Activated T-helper 1 cell treated with anti-CD3 and anti-CD28 coated beads, Interleukin-12 subunit alpha, Interleukin-12 subunit beta, Interleukin-2, Interleukin-4 antibody, amounts not matched to agents 30 ng/mL and 10 ng/mL and 1 ng/mL, durations not matched to agents 14 hours and 24 hours and 36 hours (primary cell): Measurements from ENCODE around the gene PAGR1. TPM values are rescaled to one million over a fixed set of nuclear protein-coding genes. Genes with fewer than 3 reads are reported as not detected.
"Not testable (repeated sequence)": the region's sequence is repeated elsewhere in the genome, so short reads cannot be mapped to it uniquely, and the experiment has no call there.

Experiments used
- DNase-seq: peaks from one replicate; pipeline ENCODE4 v3.0.0; 2021; ENCODE audit warnings: low spot score
- H3K27ac Mint-ChIP-seq: one replicate; pipeline ENCODE4 v1.8.0; 2021; ENCODE audit warnings: mild to moderate bottlenecking, mixed read lengths
- H3K27me3 Mint-ChIP-seq: one replicate; pipeline ENCODE4 v1.8.0; 2022; ENCODE audit warnings: mild to moderate bottlenecking, moderate library complexity, mixed read lengths; ENCODE audit not compliant: insufficient read depth
- H3K36me3 Mint-ChIP-seq: one replicate; pipeline ENCODE4 v1.8.0; 2021; ENCODE audit warnings: low read depth, mixed read lengths
- H3K4me1 Mint-ChIP-seq: one replicate; pipeline ENCODE4 v1.8.0; 2021; ENCODE audit warnings: low read depth, mixed read lengths
- H3K4me3 Mint-ChIP-seq: one replicate; pipeline ENCODE4 v1.8.0; 2021; ENCODE audit warnings: mild to moderate bottlenecking, moderate library complexity, mixed read lengths
- H3K9me3 Mint-ChIP-seq: one replicate; pipeline ENCODE4 v1.8.0; 2021; ENCODE audit warnings: mixed read lengths
- intact Hi-C: fragments of 100-400 bp; cut with micrococcal nuclease; formaldehyde crosslinking; loops from one replicate; pipeline ENCODE4 v1.15.1; 2024
- total RNA-seq: library from RNA; stranded (reverse); gene quantifications from 2 replicates; pipeline ENCODE4 v1.2.3, GENCODE V29; 2022

PAGR1 gene
- 29.2 and 30.8 TPM in 2 replicates for total RNA-seq

DNA sequence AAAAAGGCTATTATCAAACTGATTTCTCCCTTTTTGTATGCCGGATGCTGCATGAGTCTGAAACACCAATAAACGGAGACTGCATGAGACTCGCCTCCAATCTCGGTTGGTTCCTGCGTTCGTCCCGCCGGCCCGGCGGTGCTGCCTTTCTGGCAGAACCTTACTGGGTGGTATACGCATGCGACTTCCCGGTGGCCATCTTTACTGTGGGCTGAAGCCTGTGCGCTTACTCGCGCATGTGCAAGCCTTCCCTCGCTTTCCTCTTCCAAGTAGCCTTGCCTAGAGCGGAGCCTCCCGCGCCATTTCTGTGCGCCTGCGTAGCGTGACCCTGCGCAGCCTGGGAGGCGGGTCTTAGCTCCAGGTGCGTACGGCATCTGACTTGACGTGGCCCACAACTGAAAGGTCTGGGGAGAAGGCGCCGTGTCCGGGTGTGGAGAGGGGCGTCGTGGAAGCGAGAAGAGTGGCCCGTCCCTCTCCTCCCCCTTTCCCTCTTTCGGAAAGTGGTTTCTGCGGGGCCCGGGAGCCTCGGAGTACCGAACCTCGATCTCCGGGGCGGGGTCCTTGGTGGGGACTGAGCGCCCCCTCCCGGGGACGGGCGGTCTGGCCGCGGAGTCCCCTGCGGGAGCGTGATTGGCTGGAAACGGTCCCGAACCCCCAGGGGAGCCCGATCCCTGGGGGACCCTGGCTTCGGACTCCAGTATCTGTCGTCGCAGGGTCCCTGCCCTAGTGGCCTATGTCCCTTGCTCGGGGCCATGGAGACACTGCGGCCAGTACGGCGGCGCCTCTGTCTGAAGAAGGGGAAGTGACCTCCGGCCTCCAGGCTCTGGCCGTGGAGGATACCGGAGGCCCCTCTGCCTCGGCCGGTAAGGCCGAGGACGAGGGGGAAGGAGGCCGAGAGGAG is at the start of gene PAGR1:
PAGR1 (plus strand) TSS at position 360 of the 901 bp plus-strand sequence; CDS start at position 734, 374 bp downstream.
- no peaks in the 10 kb centered on the region for H3K9me3 Mint-ChIP-seq
- H3K27me3 Mint-ChIP-seq = no peaks in the 10 kb centered on the region
- peaks cover 24% of the 10 kb centered on the region for H3K36me3 Mint-ChIP-seq
- peak within 1 kb of the TSS; percentile 94 for H3K4me3 Mint-ChIP-seq
- H3K27ac Mint-ChIP-seq = peak within 1 kb of the TSS; percentile 98
- H3K4me1 Mint-ChIP-seq = peaks cover 48% of the 10 kb centered on the region
- intact Hi-C loops = loop anchor here (1.0 kb wide), 4 partner anchors 11 to 180 kb away; partner anchors contain the start of genes CDIPT and INO80E
- peak; percentile 99 for DNase-seq

DNA sequence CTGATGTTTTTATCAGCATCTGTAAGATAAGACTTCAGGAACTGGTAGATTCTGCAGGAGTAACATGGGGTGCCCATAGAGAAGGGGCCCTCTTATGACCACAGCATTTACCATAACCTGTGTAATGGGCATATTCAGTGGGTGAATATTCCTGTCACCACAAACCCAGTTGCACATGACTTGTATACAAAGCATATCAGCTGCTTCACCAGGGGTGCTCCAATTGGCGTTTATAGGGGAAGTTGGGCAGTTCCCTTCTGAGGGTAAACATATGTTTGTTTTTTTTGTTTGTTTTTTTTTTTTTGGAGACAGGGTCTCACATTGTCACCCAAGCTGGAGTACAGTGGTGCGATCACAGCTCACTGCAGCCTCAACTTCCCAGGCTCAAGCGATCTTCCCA is 49.4 kb upstream of the PAGR1 start:
- no peaks in the 10 kb centered on the region for H3K36me3 Mint-ChIP-seq
- intact Hi-C loops = no loop called here

DNA sequence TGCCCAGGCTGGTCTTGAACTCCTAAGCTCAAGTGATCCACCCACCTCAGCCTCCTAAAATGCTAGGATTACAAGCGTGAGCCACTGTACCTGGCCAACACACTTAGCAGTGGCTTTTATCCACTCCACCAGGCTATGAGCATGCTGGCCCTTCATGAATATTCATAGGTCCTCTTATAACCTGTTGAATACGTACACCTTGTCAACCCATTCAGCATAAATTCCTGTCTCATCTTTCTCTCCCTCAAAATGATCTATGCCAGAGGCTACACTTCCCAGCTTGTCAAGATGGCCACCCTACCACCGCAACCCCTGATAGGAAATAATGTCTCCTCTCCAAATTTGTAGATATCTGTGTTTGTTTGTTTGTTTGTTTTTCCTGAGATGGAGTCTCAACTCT is 48.9 kb upstream of the PAGR1 start:
- H3K36me3 Mint-ChIP-seq = no peaks in the 10 kb centered on the region
- no peaks in the 10 kb centered on the region for H3K4me1 Mint-ChIP-seq
- H3K27ac Mint-ChIP-seq = no peak overlapping the region
- H3K9me3 Mint-ChIP-seq = no peaks in the 10 kb centered on the region
- intact Hi-C loops = no loop called here
- peaks cover 13% of the 10 kb centered on the region for H3K27me3 Mint-ChIP-seq
- H3K4me3 Mint-ChIP-seq = no peak overlapping the region
- no peak for DNase-seq

More for the DNA sequence above, 49.4 kb upstream of the PAGR1 start:
- no peak overlapping the region for H3K4me3 Mint-ChIP-seq
- H3K27me3 Mint-ChIP-seq = peaks cover 15% of the 10 kb centered on the region
- no peak overlapping the region for H3K27ac Mint-ChIP-seq
- H3K9me3 Mint-ChIP-seq = no peaks in the 10 kb centered on the region
- no peaks in the 10 kb centered on the region for H3K4me1 Mint-ChIP-seq
- no peak for DNase-seq

DNA sequence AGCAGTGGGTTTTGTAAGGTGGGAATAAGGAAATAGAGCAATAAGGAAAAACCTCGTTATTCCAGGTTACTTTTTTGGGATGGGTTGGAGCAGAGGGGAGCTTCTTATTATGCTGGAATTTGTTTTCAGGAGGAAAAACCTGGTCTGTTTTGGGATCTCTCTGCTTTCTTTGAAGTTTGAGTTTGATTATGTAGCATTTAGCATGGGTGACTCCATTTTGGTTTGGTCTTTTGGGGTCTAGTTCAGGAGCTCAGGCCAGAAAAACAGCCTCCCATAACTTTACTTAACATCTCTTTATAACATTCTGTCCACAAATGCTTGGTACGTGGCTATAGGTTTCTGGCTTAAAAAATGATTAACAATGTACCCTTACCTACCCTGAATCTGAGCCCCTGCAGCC is 46.4 kb upstream of the PAGR1 start:
- Mint-ChIP-seq H3K27ac (no peak overlapping the region), H3K4me3 (no peak overlapping the region)

DNA sequence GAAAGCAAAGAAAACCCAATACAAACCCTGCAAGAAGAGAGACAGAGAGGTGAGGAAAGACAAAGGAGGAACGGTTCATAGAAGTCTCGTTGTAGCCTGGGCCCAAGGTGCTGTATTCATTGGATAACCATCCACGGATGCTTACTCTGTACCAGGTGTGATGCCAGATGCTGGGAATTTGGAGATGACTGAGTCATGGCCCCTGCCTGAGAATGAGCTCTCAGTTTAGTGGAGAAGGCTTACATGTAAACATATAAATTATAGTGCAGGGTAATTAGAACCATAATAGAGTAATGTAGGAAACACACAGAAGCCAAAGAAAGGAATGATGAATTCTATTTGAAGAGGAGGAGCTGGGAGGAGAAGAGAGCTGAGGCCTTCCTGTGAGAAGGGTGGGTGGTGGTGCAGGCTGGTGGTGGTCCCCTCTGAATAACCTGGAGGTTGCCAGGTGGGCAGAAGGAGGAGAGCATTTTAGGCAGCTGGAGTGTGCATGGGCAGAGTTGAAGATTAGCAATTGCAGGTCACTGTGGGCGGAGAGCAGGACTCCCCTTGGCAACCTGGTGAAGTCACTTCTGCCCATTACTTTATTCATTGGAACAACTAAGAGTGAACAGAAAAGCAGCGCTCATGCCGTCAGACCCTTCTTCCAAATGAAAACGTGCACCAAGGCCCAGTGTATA is 45.6 kb upstream of the PAGR1 start:
- intact Hi-C loops = no loop called here
- peaks cover 8% of the 10 kb centered on the region for H3K27me3 Mint-ChIP-seq
- no peaks in the 10 kb centered on the region for H3K9me3 Mint-ChIP-seq

More for the DNA sequence above, 46.4 kb upstream of the PAGR1 start:
- H3K4me1 Mint-ChIP-seq = no peaks in the 10 kb centered on the region
- no peak for DNase-seq
- H3K27me3 Mint-ChIP-seq = peaks cover 7% of the 10 kb centered on the region
- H3K36me3 Mint-ChIP-seq = no peaks in the 10 kb centered on the region
- intact Hi-C loops = no loop called here
- H3K9me3 Mint-ChIP-seq = no peaks in the 10 kb centered on the region

DNA sequence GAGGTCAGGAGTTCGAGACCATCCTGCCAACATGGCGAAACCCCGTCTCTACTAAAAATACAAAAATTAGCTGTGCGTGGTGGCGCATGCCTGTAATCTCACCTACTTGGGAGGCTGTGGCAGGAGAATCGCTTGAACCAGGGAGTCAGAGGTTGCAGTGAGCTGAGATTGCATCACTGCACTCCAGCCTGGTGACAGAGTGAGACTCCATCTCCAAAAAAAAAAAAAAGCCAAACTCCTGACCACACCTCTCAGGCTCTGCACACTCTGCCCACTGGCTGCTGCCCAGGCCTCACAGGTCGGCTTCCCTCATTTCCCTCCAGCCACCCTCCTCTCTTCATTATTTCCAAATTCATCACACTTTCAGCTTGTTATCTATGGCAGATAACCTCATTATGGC is 43.6 kb upstream of the PAGR1 start:
- H3K27ac Mint-ChIP-seq, H3K9me3 Mint-ChIP-seq, intact Hi-C loops, H3K4me3 Mint-ChIP-seq, H3K27me3 Mint-ChIP-seq, DNase-seq, H3K4me1 Mint-ChIP-seq, H3K36me3 Mint-ChIP-seq: not testable (repeated sequence)

More for the DNA sequence above, 45.6 kb upstream of the PAGR1 start:
- Mint-ChIP-seq H3K4me3 (no peak overlapping the region), H3K27ac (no peak overlapping the region), H3K4me1 (no peaks in the 10 kb centered on the region), H3K36me3 (no peaks in the 10 kb centered on the region)
- DNase-seq = no peak

DNA sequence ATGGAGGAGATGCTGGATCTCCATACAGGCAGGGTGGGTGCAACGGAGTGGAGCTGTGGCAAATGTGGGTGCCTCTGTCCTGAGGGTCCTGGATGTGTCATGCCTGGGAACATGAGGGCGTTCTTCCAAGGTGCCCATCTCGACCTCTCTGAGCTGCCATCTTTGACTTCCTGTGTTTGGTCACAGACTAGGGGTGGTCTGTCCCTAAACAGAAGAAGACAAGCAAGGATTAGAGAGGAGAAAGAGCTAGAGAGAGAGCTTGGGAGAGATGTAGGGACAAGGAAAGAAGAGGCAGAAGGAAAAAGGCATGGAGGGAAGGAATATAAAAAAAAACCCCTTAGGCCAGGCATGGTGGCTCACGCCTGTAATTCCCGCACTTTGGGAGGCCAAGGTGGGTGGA is 41.2 kb upstream of the PAGR1 start:
- H3K27me3 Mint-ChIP-seq = peaks cover 9% of the 10 kb centered on the region
- H3K9me3 Mint-ChIP-seq = no peaks in the 10 kb centered on the region
- no peak overlapping the region for H3K4me3 Mint-ChIP-seq
- intact Hi-C loops = no loop called here
- no peaks in the 10 kb centered on the region for H3K36me3 Mint-ChIP-seq
- DNase-seq = no peak
- no peaks in the 10 kb centered on the region for H3K4me1 Mint-ChIP-seq
- H3K27ac Mint-ChIP-seq = no peak overlapping the region

DNA sequence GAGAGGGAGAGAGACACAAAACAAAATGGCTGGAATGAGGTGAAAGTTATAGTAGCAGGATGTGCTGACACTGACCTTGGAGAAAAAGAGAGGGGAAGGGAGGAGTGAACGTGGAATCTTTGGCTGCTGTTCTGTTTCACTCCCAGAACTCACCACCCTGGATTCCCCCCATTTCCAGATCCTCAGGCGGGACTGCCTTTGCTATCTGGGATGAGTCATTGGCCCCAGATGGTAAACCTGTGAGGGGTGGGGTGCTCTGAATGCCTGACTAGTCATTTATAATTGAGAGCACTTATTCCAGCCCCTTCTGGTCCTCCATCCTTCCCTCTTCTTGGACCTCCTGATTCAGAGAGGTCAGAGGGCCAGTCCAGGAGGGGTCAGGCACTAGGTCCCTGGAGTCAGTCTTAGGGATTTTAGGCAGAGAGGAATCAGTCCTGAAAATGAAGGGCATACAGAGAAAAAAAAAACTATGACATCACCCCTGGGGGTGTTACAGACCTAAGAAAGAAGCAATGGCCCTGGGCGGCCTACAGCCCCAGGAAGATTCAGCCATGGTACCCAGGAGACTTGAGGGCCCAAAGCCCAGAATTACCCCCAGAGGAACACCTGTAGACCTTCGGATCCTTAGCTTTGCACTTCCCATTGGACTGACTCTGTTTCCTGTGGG is 40.1 kb upstream of the PAGR1 start:
- H3K27me3 Mint-ChIP-seq = peaks cover 12% of the 10 kb centered on the region
- no peaks in the 10 kb centered on the region for H3K9me3 Mint-ChIP-seq
- H3K36me3 Mint-ChIP-seq = no peaks in the 10 kb centered on the region
- no peak overlapping the region for H3K27ac Mint-ChIP-seq
- DNase-seq = no peak
- intact Hi-C loops = no loop called here
- no peak overlapping the region for H3K4me3 Mint-ChIP-seq
- no peaks in the 10 kb centered on the region for H3K4me1 Mint-ChIP-seq

DNA sequence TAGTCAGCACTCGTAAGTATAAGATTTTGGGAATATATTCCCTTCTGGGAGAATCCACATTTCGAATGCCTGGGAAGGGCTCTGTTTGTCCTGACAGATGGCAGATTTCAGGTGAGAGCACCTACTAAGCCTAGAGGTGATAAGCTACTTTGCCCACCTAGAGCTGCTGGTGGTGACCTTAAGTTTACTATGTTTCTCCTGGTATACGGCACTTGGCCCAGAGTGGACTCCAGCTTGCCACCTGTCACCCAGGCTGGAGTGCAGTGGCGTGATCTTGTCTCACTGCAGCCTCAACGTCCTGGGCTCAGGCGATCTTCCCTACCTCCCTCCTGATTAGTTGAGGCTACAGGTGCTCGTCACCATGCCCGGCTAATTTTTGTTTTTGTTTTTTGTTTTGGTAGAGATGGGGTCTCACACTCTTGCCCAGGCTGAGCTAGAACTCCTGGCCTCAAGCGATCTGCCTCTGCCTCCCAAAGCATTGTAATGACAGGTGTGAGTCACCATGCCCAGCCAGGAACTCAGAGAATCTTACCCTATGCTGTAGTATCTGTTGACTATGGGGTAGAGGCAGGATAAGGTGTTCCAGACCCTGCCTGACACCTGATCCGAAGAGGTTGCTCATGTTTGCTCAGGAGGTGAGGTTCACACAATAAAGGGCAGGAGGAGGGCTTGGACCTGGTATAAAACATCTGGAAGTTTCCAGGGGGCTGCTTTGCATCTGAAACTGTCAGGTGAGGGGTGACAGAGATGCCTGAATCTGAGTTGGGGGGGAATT is 38.2 kb upstream of the PAGR1 start, which contains the start of gene ZG16:
ZG16 (plus strand) TSS at position 681 of the 775 bp plus-strand sequence. CDS start 1,011 bp downstream, outside the sequence.
- Mint-ChIP-seq H3K27me3 (peaks cover 13% of the 10 kb centered on the region), H3K27ac (no peak within 1 kb of the TSS), H3K4me1 (no peaks in the 10 kb centered on the region), H3K4me3 (no peak within 1 kb of the TSS), H3K36me3 (peaks cover 1% of the 10 kb centered on the region), H3K9me3 (no peaks in the 10 kb centered on the region)
- intact Hi-C loops = no loop called here
- no peak for DNase-seq

DNA sequence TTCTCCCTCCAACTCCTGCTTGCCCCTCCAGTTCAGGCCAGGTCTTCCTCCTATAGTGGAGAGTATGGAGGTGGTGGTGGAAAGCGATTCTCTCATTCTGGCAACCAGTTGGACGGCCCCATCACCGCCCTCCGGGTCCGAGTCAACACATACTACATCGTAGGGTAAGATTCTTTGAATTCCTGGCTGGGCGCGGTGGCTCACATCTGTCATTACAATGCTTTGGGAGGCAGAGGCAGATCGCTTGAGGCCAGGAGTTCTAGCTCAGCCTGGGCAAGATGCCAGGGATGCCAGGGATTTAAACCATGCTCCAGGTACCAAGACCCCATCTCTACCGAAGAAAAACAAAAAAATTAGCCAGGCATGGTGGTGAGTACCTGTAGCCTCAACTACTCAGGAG is 36.5 kb upstream of the PAGR1 start:
- peaks cover 1% of the 10 kb centered on the region for H3K36me3 Mint-ChIP-seq
- intact Hi-C loops = no loop called here
- H3K4me3 Mint-ChIP-seq = no peak overlapping the region
- no peaks in the 10 kb centered on the region for H3K9me3 Mint-ChIP-seq
- DNase-seq = no peak
- no peak overlapping the region for H3K27ac Mint-ChIP-seq
- peaks cover 10% of the 10 kb centered on the region for H3K4me1 Mint-ChIP-seq
- H3K27me3 Mint-ChIP-seq = peaks cover 13% of the 10 kb centered on the region

DNA sequence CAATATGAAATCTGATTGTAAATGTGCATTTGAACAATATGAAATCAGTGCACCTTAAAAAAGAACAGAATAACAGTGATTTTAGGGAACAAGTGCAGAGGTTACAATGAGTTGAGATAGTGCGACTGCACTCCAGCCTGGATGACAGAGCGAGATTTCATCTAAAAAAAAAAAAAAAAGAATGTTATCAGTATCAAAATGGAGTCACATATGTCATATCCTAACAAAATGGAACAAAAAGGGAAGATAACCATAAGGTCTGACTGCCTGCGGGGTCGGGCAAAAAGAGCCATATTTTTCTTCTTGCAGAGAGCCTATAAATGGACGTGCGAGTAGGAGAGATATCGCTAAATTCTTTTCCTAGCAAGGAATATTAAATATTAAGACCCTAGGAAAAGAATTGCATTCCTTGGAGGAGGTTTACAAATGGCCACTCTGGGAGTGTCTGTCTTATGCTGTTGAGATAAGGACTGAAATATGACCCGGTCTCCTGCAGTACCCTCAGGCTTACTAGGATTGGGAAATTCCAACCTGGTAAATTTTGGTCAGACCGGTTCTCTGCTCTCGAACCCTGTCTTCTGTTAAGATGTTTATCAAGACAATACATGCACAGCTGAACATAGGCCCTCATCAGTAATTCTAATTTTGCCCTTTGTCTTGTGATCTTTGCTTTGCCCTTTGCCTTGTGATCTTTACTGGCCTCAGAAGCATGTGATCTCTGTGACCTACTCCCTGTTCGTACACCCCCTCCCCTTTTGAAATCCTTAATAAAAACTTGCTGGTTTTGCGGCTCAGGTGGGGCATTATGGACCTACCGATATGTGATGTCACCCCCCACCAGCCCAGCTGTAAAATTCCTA is 32.6 kb upstream of the PAGR1 start:
- H3K27ac Mint-ChIP-seq, H3K27me3 Mint-ChIP-seq, H3K9me3 Mint-ChIP-seq, DNase-seq, intact Hi-C loops, H3K36me3 Mint-ChIP-seq, H3K4me3 Mint-ChIP-seq: not testable (repeated sequence)
- H3K4me1 Mint-ChIP-seq = peaks cover 21% of the 10 kb centered on the region
